ENCODE data around the gene SCML2. TPM values are rescaled to one million over a fixed set of nuclear protein-coding genes. Genes with fewer than 3 reads are reported as not detected.
"Not testable (repeated sequence)": the region's sequence is repeated elsewhere in the genome, so short reads cannot be mapped to it uniquely, and the experiment has no call there.

Gene SCML2
- total RNA-seq, 1 donor = 7.8 TPM

DNA sequence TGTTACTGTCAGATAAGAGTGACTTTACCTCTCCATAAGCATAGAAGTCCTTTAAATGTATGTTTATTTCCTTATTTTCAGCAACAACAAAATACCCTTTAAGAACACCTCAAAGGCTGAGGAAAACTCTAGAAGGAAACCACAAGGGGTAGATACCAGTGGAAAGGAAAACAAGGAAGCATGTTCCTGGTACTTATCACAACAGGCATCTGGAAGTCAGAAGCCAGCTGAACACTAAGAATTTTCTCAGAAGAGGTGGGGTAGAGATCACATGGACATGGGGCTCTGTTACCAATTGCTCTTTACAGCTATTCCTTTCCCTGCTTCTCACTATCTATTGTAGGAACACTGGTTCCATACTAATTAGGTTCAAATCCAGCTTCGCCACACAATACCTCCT lies 82.3 kb downstream of the SCML2 start:
- DNase-seq (ENCODE audit: low read depth in 2 of 3, low spot score in 2 of 3) = no peak

- no peak for DNase-seq (ENCODE audit: low read depth in 2 of 3, low spot score in 2 of 3)
Observed at GRCh38 chrX:18271725-18272124, 82.8 kb downstream of the SCML2 start.

DNA sequence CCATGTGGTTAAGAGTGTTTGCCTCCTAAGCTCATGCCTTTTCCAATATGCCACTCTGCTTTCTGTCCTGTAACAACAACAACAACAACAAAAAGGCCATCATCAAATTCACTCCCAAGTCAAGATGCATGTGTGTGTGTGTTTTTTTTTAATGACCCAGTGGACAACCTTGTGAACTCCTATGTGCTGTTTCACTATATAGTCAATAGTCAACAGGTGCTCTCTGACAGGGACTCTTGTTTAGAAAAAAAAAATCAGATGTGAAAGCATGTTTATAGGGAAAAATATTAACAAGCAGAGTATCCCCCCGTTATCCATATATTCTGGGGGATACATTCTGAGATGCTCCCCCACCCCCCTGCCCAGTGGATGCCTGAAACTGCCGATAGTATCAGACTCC lies 83.2 kb downstream of the SCML2 start:
- no peak for DNase-seq (ENCODE audit: low read depth in 2 of 3, low spot score in 2 of 3)

DNA sequence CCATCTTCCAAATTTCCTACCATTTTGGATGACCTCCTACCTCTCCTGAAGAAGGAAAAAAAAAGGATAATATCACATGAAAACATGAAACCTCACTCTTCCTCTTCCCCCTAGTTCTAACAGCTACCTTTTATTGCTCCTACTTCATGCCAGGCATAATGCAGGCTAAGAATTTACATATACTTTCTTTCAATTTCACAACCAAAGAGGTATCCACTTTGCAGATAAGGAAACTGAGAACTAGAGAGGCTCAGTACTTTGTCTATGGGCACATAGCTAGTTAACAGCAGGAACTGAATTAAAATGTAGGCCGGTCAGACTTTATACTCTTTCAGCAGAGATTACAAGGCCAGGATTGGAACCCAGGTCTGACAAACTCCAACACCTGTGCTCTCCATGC lies 99.4 kb downstream of the SCML2 start:
- no peak for DNase-seq (ENCODE audit: low read depth in 2 of 3, low spot score in 2 of 3)

DNA sequence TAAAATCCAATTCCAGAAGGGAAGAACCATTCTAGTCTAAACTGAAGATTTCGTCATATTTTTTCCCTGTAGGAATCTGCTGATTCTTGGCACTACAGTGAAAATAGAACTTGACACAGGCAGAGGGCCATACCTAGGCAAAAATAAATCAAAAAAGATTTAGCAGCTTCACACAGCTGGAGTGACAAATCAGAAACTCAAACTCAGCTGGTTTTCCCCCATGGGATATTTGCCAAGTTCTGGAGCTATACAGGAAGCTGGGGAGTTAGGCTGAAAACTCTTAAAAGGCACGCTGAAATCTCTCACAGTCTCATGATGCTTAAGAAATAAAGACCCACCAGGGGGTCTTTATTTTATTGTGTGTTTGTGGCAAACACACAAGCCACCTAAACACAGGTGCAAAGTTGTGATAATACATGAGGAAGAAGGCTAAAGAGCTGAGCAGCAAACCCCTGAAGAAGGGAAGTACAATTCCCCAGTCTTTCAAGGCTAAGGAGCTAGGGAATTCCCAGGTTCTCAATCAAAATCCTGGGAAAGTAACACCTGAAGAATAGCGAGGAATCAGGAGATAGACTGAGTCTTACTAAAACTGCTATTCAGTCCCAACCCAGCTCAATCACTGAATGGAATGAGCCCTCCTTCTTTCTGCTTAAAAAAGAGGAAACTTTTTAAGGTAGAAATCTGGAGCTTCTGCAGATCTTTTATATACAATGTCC lies 101.7 kb downstream of the SCML2 start:
- DNase-seq (ENCODE audit: low read depth in 2 of 3, low spot score in 2 of 3) = peak in 2 of 3 donors; percentile 2 to 6

DNA sequence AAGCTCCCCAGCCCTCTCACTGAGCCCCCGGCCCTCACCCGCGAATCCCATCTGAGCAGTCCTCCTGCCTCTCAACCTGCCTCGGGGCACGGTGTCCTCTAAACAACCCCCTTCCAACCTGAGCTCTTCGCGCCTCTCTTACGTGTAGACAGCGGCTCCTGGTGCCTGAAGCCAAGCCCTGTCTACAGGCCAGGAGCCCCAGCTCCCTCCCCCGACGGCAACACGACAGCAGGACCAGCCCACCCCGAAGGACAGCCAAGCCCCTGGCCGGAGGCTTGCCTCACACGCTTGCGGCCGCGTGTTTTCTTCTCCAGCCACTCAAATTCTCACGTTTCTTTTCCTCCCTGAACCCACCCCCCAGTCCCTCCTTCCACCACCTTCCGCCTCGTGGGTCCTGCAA lies 124.8 kb downstream of the SCML2 start:
- not testable (repeated sequence) for DNase-seq (ENCODE audit: low read depth in 2 of 3, low spot score in 2 of 3)

- no peak for DNase-seq (ENCODE audit: low read depth in 2 of 3, low spot score in 2 of 3)
Observed at GRCh38 chrX:18228069-18228468, 126.4 kb downstream of the SCML2 start.

DNA sequence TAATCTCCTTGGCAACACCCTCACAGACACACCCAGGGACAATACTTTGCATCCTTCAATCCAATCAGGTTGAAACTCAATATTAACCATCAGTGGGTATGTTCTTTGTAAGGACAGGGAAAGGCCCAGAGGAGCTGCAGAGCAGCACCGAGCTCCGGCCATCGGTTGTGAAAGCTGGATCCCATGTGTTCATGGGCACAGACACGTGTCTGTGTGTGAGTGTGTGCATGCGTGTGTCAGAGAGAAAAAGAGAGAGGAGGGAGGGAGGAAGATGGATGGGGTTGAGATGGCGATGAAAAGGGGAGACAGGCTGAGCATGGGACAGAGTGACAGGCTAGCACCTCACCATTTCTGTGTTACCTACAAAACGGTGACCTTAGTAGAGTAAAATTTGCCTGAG lies 127.0 kb downstream of the SCML2 start:
- DNase-seq (ENCODE audit: low read depth in 2 of 3, low spot score in 2 of 3) = no peak

DNA sequence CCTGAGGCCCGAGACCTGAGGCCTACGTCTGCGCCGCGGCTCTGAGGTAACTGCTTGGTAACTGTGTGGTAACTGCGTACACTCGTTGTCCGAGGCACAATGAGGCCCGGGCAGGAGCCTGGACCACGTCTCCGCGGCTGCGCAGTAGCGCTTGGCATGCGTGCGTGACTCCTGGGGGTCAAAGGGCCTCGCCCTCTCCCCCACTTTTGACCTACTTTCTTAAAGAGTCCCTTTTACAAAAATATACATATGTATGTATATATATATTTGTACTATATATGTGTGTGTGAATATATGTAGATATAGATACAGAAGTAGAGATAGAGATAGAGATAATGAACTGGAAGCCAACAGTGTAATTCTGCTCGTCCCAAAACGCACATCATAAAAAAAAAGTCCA lies 133.7 kb downstream of the SCML2 start, which contains the start of gene BEND2:
Gene BEND2 (minus strand): TSS at position 101 of the 400 bp plus-strand sequence. CDS start 136 bp downstream, outside the sequence.
- no peak for DNase-seq (ENCODE audit: low read depth in 2 of 3, low spot score in 2 of 3)

DNA sequence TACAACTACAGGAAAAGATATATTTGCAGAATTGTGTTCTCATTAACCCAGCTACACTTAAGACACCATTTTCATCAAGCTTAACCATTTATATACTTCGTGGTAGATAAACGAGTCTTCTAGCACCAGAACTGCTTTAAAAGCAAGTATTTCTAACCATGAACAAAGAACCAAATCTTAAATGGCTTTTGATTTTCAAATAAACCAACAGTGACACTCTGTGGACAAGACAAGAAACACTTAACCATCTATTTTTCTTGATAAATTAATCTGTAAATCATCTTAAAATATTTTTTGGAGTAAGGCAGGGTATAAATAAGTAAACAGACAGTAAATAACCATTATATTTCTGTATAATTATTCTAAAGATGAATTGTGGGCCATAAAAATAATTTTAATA lies 144.0 kb downstream of the SCML2 start:
- DNase-seq (ENCODE audit: low read depth in 2 of 3, low spot score in 2 of 3) = peak in 2 of 3 donors; percentile 4 to 47

DNA sequence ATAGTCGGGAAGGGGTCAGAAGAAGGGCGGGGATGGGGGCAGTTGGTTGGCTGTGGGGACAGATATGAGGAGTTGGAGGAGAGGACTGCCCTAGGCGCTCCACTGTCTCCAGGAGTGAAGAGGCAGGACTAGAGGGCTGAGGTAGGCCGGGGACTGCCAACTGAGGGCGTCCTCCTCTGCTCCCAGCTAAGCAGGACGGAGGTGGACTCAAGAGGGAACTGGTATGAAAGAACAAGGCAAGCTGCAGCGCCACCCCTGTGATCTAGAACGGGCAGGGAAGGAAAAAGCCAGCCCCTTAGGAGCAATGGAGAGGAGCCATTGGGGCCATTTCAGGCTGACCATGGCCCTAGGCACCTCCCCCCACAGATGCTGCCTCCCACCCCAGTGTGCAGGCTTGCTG lies 147.8 kb downstream of the SCML2 start:
- DNase-seq (ENCODE audit: low read depth in 2 of 3, low spot score in 2 of 3) = no peak

DNA sequence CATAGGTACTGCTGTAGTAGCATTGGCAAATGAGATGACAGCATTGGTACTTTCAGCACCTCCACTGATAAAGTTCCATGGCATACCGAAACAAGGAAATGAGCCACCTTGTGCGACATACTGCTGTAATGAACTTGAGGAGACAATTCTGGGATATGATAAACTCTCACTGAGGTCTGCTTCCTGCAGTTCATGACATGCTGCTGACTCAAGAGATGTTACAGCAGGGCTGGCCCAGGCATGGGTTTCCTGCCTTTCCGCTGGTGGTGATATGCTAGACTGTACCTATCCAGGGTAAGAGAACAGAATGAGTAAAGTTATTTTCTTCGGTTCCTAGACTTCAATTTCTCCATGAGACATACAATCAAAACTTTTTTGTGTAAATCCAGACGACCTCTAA lies 150.9 kb downstream of the SCML2 start:
- DNase-seq (ENCODE audit: low read depth in 2 of 3, low spot score in 2 of 3) = no peak

GRCh38 chrX:18194688-18195087 lies 159.8 kb downstream of the SCML2 start:
- no peak for DNase-seq (ENCODE audit: low read depth in 2 of 3, low spot score in 2 of 3)

Small RNAs within 50 kb of the gene (small RNA-seq; reads per million reads assigned to genes)
- gene RF00019 (not detected), gene TMSB10P2 (not detected)

Other genes starting within 250 kb of the SCML2 start
- gene BEND2, start 133.8 kb downstream of the SCML2 start, total RNA-seq = under 0.01 TPM
- 1.9 TPM for gene CDKL5, start 70.9 kb upstream of the SCML2 start, total RNA-seq

All from hematopoietic multipotent progenitor cell (in vitro differentiated cells).